Measurements from ENCODE around the gene SLC26A8. TPM values are rescaled to one million over a fixed set of nuclear protein-coding genes. Genes with fewer than 3 reads are reported as not detected.
"Not testable (repeated sequence)": the region's sequence is repeated elsewhere in the genome, so short reads cannot be mapped to it uniquely, and the experiment has no call there.

Gene SLC26A8
- total and polyA plus RNA-seq, 8 donors, result 0.30 to 1.5 (median 0.53) TPM; not detected in 1

GRCh38 chr6:35943390-35943789 is 81.1 kb downstream of the SLC26A8 start:
- Histone ChIP-seq H3K27me3 (no peaks in the 10 kb centered on the region), H3K27ac (no peak overlapping the region), H3K4me1 (no peaks in the 10 kb centered on the region), H3K36me3 (no peaks in the 10 kb centered on the region), H3K4me3 (no peak overlapping the region), H3K9me3 (no peaks in the 10 kb centered on the region)
- ATAC-seq, result no peak
- TF ChIP-seq CTCF (IDR thresholded peaks at IDR 0.05), result no peak
- intact Hi-C loops (cut with DNase I), result no loop called here
- no peak for DNase-seq

- no peak overlapping the region for H3K4me3 ChIP-seq
- no peaks in the 10 kb centered on the region for H3K27me3 ChIP-seq
- H3K27ac ChIP-seq, result no peak overlapping the region
- intact Hi-C loops (cut with DNase I), result no loop called here
- H3K36me3 ChIP-seq, result no peaks in the 10 kb centered on the region
- DNase-seq, result no peak
- no peak for ATAC-seq
- H3K4me1 ChIP-seq, result no peaks in the 10 kb centered on the region
- no peak for TF ChIP-seq CTCF (IDR thresholded peaks at IDR 0.05)
- no peaks in the 10 kb centered on the region for H3K9me3 ChIP-seq
These were observed 82.1 kb downstream of the SLC26A8 start for GRCh38 chr6:35942355-35942754.

GRCh38 chr6:35941170-35941569 is 83.3 kb downstream of the SLC26A8 start:
- DNase-seq; H3K4me3 ChIP-seq; H3K4me1 ChIP-seq; ATAC-seq; H3K9me3 ChIP-seq; H3K36me3 ChIP-seq; intact Hi-C loops (cut with DNase I); H3K27ac ChIP-seq; H3K27me3 ChIP-seq: not testable (repeated sequence)

GRCh38 chr6:35940014-35940413 is 84.4 kb downstream of the SLC26A8 start:
- H3K27ac ChIP-seq; H3K36me3 ChIP-seq; DNase-seq; ATAC-seq; intact Hi-C loops (cut with DNase I); H3K9me3 ChIP-seq; H3K27me3 ChIP-seq; H3K4me3 ChIP-seq; H3K4me1 ChIP-seq: not testable (repeated sequence)

GRCh38 chr6:35939259-35939658 is 85.2 kb downstream of the SLC26A8 start:
- H3K9me3 ChIP-seq; H3K4me3 ChIP-seq; H3K27ac ChIP-seq; H3K36me3 ChIP-seq; H3K27me3 ChIP-seq; intact Hi-C loops (cut with DNase I); ATAC-seq; DNase-seq; H3K4me1 ChIP-seq: not testable (repeated sequence)

GRCh38 chr6:35936681-35937359 is 87.6 kb downstream of the SLC26A8 start:
- DNase-seq (no peak), ATAC-seq (no peak)
- TF ChIP-seq CTCF (IDR thresholded peaks at IDR 0.05), result no peak
- Histone ChIP-seq H3K9me3 (no peaks in the 10 kb centered on the region), H3K4me1 (no peaks in the 10 kb centered on the region), H3K4me3 (no peak overlapping the region), H3K27me3 (no peaks in the 10 kb centered on the region), H3K27ac (no peak overlapping the region), H3K36me3 (no peaks in the 10 kb centered on the region)
- intact Hi-C loops (cut with DNase I), result no loop called here

GRCh38 chr6:35935469-35935868 is 89.0 kb downstream of the SLC26A8 start:
- no peak for ATAC-seq
- Histone ChIP-seq H3K27me3 (no peaks in the 10 kb centered on the region), H3K27ac (no peak overlapping the region), H3K4me1 (no peaks in the 10 kb centered on the region), H3K36me3 (no peaks in the 10 kb centered on the region), H3K9me3 (no peaks in the 10 kb centered on the region), H3K4me3 (no peak overlapping the region)
- no peak for DNase-seq
- intact Hi-C loops (cut with DNase I), result no loop called here
- TF ChIP-seq CTCF (IDR thresholded peaks at IDR 0.05), result no peak
